Lung (tissue), 12 donors: ENCODE measurements around the gene FARP1. TPM values are rescaled to one million over a fixed set of nuclear protein-coding genes. Genes with fewer than 3 reads are reported as not detected.

Experiments used
- ATAC-seq: fragments of 200-7000 bp; cut with Tn5 transposase; one replicate; pipeline ENCODE4 v1.9.1; 2020; ENCODE audit warnings: moderate number of reproducible peaks; ENCODE audit not compliant: insufficient read depth, low FRiP score
- DNase-seq, 3 donors: peaks; one replicate each; pipeline ENCODE4 v3.0.0-alpha.2; 2013 to 2017
- H3K27ac ChIP-seq, 2 donors: one replicate each; pipeline ENCODE4 v1.5.1; 2013; ENCODE audit warnings: mild to moderate bottlenecking in 2 of 2, moderate library complexity in 2 of 2, control low read depth in 1 of 2, inconsistent platforms in 1 of 2, low read depth in 1 of 2, low read length in 1 of 2
- H3K27me3 ChIP-seq, 3 donors: one replicate each; pipeline ENCODE4 v1.5.1; 2013; ENCODE audit warnings: low read length in 2 of 3; ENCODE audit not compliant: control insufficient read depth in 3 of 3, insufficient read depth in 3 of 3
- H3K36me3 ChIP-seq, 4 donors: one replicate each; pipeline ENCODE4 v1.5.1; 2013; ENCODE audit warnings: low read length in 4 of 4, mild to moderate bottlenecking in 1 of 4, moderate library complexity in 1 of 4; ENCODE audit not compliant: control insufficient read depth in 4 of 4, insufficient read depth in 4 of 4
- H3K4me1 ChIP-seq, 5 donors: one replicate each; pipeline ENCODE4 v1.5.1; 2013; ENCODE audit warnings: low read length in 5 of 5, mild to moderate bottlenecking in 2 of 5, moderate library complexity in 1 of 5; ENCODE audit not compliant: control insufficient read depth in 5 of 5, insufficient read depth in 5 of 5
- H3K4me3 ChIP-seq: one replicate; pipeline ENCODE4 v1.5.1; 2013; ENCODE audit warnings: mild to moderate bottlenecking, control low read depth, moderate library complexity
- H3K9ac ChIP-seq, 2 donors: one replicate each; pipeline ENCODE4 v1.5.1; 2013; ENCODE audit warnings: low read length in 2 of 2, control low read depth in 1 of 2; ENCODE audit not compliant: insufficient read depth in 1 of 2
- H3K9me3 ChIP-seq, 4 donors: one replicate each; pipeline ENCODE4 v1.5.1; 2013; ENCODE audit warnings: low read length in 3 of 4, mild to moderate bottlenecking in 1 of 4, moderate library complexity in 1 of 4; ENCODE audit not compliant: control insufficient read depth in 4 of 4, insufficient read depth in 3 of 4
- WGBS, 2 donors: extraction: QIAGEN DNeasy Blood & Tissue Kit; methylation state at CpG; one replicate each; pipeline ENCODE4 v1.1.7; 2013; 5-methylcytosine and 5-hydroxymethylcytosine counted together
- polyA plus RNA-seq, 2 donors: library from polyadenylated mRNA; stranded (reverse); fragments of 200-250 nt; gene quantifications; one replicate each; pipeline ENCODE4 v1.2.1, GENCODE V29; 2013
- total RNA-seq, 2 donors: library from RNA; depleted of rRNA in 1 of 2; stranded (reverse); fragments of >200 nt in 1 of 2; gene quantifications; one replicate each; pipeline ENCODE4 v1.2.1, GENCODE V29; 2014 to 2021
- TF ChIP-seq, protein P1 (sequence below): IDR thresholded peaks from 2 replicates; pipeline ENCODE4 v1.5.1; 2012; ENCODE audit warnings: mild to moderate bottlenecking; ENCODE audit errors: control extremely low read depth, extremely low read depth
- donor health status: control.
- donor health status: control.
- donor health status: Bipolar disorder and iron deficiency.
- donor health status: healthy.
- donor health status: DM: yes; HTN: yes; CAD: no.

FARP1 gene
- total and polyA plus RNA-seq, 4 donors = 20.8 to 102 (median 54.4) TPM

DNA sequence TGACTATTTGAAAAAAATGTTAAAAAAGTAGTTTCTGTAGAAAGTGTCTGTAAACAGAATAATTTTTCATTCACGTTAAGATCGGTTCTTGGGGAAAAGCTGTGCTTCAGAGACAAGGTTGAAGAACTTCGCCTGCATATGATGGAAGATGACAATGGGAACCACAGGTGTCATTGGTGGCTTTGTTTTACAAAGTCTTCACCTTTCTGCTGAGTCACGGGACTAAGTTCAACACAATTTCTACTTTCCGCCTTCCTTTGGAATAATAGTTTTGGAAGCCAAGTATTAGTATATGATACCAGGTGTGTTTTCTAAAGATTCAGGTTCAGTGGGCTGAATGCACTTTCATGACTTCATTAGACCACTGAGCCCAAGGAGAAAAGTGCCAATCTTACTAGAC, 189.8 kb downstream of the FARP1 start:
- Histone ChIP-seq H3K4me1 (peaks cover 0 to 13% (median 7%) of the 10 kb centered on the region in 5 donors), H3K9ac (no peak overlapping the region), H3K4me3 (no peak overlapping the region), H3K36me3 (peaks cover 0 to 2% (median 0%) of the 10 kb centered on the region in 4 donors), H3K27ac (no peak overlapping the region), H3K27me3 (no peaks in the 10 kb centered on the region), H3K9me3 (no peaks in the 10 kb centered on the region)
- 96% methylated on average over 5 of the region's 5 CpGs for WGBS, 2 donors
- DNase-seq (no peak), ATAC-seq (no peak)
- TF ChIP-seq, protein P1, sequence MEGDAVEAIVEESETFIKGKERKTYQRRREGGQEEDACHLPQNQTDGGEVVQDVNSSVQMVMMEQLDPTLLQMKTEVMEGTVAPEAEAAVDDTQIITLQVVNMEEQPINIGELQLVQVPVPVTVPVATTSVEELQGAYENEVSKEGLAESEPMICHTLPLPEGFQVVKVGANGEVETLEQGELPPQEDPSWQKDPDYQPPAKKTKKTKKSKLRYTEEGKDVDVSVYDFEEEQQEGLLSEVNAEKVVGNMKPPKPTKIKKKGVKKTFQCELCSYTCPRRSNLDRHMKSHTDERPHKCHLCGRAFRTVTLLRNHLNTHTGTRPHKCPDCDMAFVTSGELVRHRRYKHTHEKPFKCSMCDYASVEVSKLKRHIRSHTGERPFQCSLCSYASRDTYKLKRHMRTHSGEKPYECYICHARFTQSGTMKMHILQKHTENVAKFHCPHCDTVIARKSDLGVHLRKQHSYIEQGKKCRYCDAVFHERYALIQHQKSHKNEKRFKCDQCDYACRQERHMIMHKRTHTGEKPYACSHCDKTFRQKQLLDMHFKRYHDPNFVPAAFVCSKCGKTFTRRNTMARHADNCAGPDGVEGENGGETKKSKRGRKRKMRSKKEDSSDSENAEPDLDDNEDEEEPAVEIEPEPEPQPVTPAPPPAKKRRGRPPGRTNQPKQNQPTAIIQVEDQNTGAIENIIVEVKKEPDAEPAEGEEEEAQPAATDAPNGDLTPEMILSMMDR = no peak

DNA sequence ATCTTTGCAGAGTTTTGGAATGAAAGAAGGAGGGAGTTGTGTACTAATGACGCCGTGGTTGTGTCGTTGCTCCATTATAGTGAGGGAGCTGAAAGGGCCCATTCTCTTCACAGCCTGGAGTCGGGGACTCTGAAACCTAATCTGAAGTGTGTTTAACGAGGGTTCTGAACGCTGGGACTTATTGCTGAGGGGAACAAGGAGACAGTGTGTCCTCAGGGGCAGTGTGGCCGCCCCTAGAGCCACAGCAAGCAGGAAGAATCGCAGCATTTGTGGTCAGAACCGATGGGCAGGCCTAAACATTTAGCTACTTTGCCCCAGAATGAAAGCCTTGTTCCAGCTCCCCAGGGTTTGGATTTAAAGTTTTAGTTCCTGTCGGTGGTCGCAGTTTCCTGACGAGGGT, 190.6 kb downstream of the FARP1 start:
- TF ChIP-seq, protein P1 = no peak
- DNase-seq = peak; percentile 40 to 62 (median 48)
- 79 to 80% methylated on average over 12 of the region's 12 CpGs for WGBS, 2 donors
- Histone ChIP-seq H3K27me3 (no peaks in the 10 kb centered on the region), H3K4me3 (no peak overlapping the region), H3K9me3 (no peaks in the 10 kb centered on the region), H3K4me1 (peaks cover 0 to 5% (median 3%) of the 10 kb centered on the region in 5 donors), H3K27ac (no peak overlapping the region), H3K36me3 (peaks cover 0 to 2% (median 0%) of the 10 kb centered on the region in 4 donors), H3K9ac (no peak overlapping the region)
- ATAC-seq = no peak

DNA sequence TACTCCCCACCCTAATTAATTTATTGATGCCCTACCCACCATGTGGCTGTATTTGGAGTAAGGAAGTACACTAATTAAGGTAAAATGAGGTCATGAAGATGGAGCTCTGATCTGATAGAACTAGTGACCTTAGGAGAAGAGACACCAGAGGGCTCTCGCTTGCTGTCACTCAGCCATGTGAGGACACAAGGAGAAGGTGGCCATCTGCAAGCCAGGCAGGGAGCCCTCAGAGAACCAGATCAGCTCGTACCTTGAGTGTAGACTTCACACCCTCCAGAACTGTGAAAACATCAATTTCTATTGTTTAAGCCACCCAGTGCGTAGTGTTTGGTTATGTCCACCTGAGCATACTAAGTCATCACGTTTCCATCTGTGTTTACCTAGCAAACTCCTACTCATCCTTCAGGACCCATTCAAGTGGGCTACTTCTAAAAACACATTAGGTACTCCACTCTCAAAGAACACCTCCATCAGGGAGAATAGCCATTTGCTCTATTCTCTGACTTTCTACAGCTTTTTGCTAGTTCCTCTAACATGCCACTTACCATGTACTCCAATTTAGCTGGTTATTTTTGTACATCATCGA, 191.8 kb downstream of the FARP1 start:
- H3K9ac ChIP-seq = no peak overlapping the region
- H3K4me1 ChIP-seq = peaks cover 0 to 3% (median under 1%) of the 10 kb centered on the region in 5 donors
- H3K9me3 ChIP-seq = no peaks in the 10 kb centered on the region

More for the DNA sequence above, 191.8 kb downstream of the FARP1 start:
- H3K4me3 ChIP-seq = no peak overlapping the region
- ATAC-seq (no peak), DNase-seq (no peak)
- WGBS, 2 donors = 95% methylated on average over 5 of the region's 5 CpGs
- H3K27me3 ChIP-seq = no peaks in the 10 kb centered on the region
- H3K27ac ChIP-seq = no peak overlapping the region
- TF ChIP-seq, protein P1 = no peak
- peaks cover 0 to 5% (median 1%) of the 10 kb centered on the region in 4 donors for H3K36me3 ChIP-seq
